Measurements from ENCODE around the gene KLF6.

DNA sequence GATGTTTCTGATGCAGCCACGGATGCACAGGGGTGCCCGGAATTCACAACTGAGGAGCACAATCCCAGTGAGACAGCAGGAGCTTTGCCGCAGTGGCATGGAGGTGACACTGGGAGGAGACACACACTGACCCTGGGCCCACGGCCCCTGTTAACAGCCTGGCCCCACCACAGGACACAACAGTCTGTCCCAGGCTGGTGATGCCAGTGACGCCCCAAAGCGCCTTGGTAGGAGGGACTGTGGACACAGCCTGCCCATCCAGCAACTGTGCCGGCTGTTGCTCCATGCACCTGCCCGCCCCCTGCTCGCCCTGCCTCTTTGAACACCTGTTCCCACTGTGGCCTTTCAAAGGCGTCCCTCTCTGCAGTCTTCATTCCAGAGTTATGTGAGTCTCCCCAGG lies 49.8 kb downstream of the KLF6 start:
- TF ChIP-seq CTCF (IDR thresholded peaks at IDR 0.05) (peak in 2 of 4 donors; percentile 11 to 28), POLR2A (IDR thresholded peaks at IDR 0.05) (no peak)

Data from right lobe of liver (tissue), 4 donors.